ENCODE results near the gene TDRD9. TPM values are rescaled to one million over a fixed set of nuclear protein-coding genes. Genes with fewer than 3 reads are reported as not detected.

Gene TDRD9
- total RNA-seq, 1 donor from 2014 or later: not detected

- Mint-ChIP-seq H3K4me1 (ENCODE audit: unreplicated experiment) (no peaks in the 10 kb centered on the region), H3K27me3 (ENCODE audit: unreplicated experiment) (no peaks in the 10 kb centered on the region)
These were observed 173.5 kb downstream of the TDRD9 start for GRCh38 chr14:104101651-104102281.

More at GRCh38 chr14:104101651-104102281, 173.5 kb downstream of the TDRD9 start:
- no peak overlapping the region for H3K27ac Mint-ChIP-seq (ENCODE audit: unreplicated experiment)
- H3K4me3 Mint-ChIP-seq (ENCODE audit: unreplicated experiment): no peak overlapping the region
- no peak for DNase-seq (ENCODE audit: low spot score)
- TF ChIP-seq CTCF (IDR thresholded peaks at IDR 0.05; ENCODE audit: unreplicated experiment): no peak
- no peaks in the 10 kb centered on the region for H3K9me3 Mint-ChIP-seq (ENCODE audit: unreplicated experiment)
- H3K36me3 Mint-ChIP-seq (ENCODE audit: low read depth, unreplicated experiment): no peaks in the 10 kb centered on the region

Other genes with a start within 250 kb of the TDRD9 start
- gene XRCC3, start 213.0 kb upstream of the TDRD9 start, total RNA-seq (ENCODE audit: unreplicated experiment): 10.2 TPM
- 48.1 TPM for gene ZFYVE21, start 212.6 kb upstream of the TDRD9 start, total RNA-seq (ENCODE audit: unreplicated experiment)
- gene PPP1R13B, start 80.9 kb upstream of the TDRD9 start, total RNA-seq (ENCODE audit: unreplicated experiment): 63.9 TPM
- not detected for gene RD3L, start 14.1 kb downstream of the TDRD9 start, total RNA-seq (ENCODE audit: unreplicated experiment)
- 1.2 TPM for gene ASPG, start 157.2 kb downstream of the TDRD9 start, total RNA-seq (ENCODE audit: unreplicated experiment)
- gene KIF26A, start 210.1 kb downstream of the TDRD9 start, total RNA-seq (ENCODE audit: unreplicated experiment): 96.9 TPM